SK-N-SH (cell line): ENCODE measurements around the gene NDUFAF5. TPM values are rescaled to one million over a fixed set of nuclear protein-coding genes. Genes with fewer than 3 reads are reported as not detected.
"Not testable (repeated sequence)": the region's sequence is repeated elsewhere in the genome, so short reads cannot be mapped to it uniquely, and the experiment has no call there.

Source experiments
- CTCF ChIA-PET: fragments of 300-600, 350-600 bp; formaldehyde crosslinking; extraction: SDS; loops from one replicate; lab custom pipeline; 2021; lab: Yijun Ruan, JAX
- POLR2A ChIA-PET: fragments of 350-600 bp; sonication (Branson Sonifier 250); formaldehyde crosslinking; extraction: SDS; loops from one replicate; lab custom pipeline; 2020; ENCODE audit warnings: antibody characterized with exemption, inconsistent platforms; lab: Yijun Ruan, JAX
- DNase-seq: peaks from one replicate; pipeline ENCODE4 v3.0.0; 2012
- H2AFZ ChIP-seq: fragments of 200-600 bp; sonication (generic); 2 replicates; pipeline ENCODE4 v1.8.1; 2016; ENCODE audit warnings: antibody characterized with exemption, mild to moderate bottlenecking, low read depth
- H3F3A ChIP-seq: fragments of 200-600 bp; sonication (generic); replicated peaks from 2 replicates; pipeline ENCODE3; 2016; ENCODE audit warnings: antibody characterized with exemption, mild to moderate bottlenecking; ENCODE audit not compliant: insufficient read depth
- H3K27ac ChIP-seq, 2 experiments: fragments of 200-500 bp in 1 of 2; fragments of 200-600 bp in 1 of 2; sonication (Bioruptor generic) in 1 of 2; sonication (generic), shearing (Covaris generic) in 1 of 2; 2 replicates each; pipeline versions ENCODE4 v1.5.1 to v1.6.1; 2014 to 2016; ENCODE audit warnings: low read depth in 2 of 2, inconsistent platforms in 1 of 2, low read length in 1 of 2, mild to moderate bottlenecking in 1 of 2, mixed read lengths in 1 of 2
- H3K27me3 ChIP-seq: fragments of 200-600 bp; sonication (generic), shearing (Covaris generic); 2 replicates; pipeline ENCODE4 v1.6.1; 2016; ENCODE audit warnings: mixed run types; ENCODE audit not compliant: insufficient read depth
- H3K36me3 ChIP-seq, 2 experiments: fragments of 200-500 bp in 1 of 2; fragments of 200-600 bp in 1 of 2; sonication (Bioruptor generic) in 1 of 2; sonication (generic) in 1 of 2; replicated peaks in 1 of 2; 2 replicates each; pipeline versions ENCODE3 to v1.5.1; 2014 to 2016; ENCODE audit warnings: low read length in 1 of 2, mild to moderate bottlenecking in 1 of 2; ENCODE audit not compliant: insufficient read depth in 2 of 2, control insufficient read depth in 1 of 2
- H3K4me1 ChIP-seq, 2 experiments: fragments of 200-500 bp in 1 of 2; fragments of 200-600 bp in 1 of 2; sonication (Bioruptor generic) in 1 of 2; sonication (generic), shearing (Covaris generic) in 1 of 2; 2 replicates each; pipeline versions ENCODE4 v1.5.1 to v1.6.1; 2014 to 2016; ENCODE audit warnings: low read depth in 1 of 2, low read length in 1 of 2, mixed run types in 1 of 2; ENCODE audit not compliant: insufficient read depth in 2 of 2, control insufficient read depth in 1 of 2
- H3K4me2 ChIP-seq: fragments of 200-600 bp; sonication (generic), shearing (Covaris generic); 2 replicates; pipeline ENCODE4 v1.6.1; 2017; ENCODE audit warnings: mixed run types
- H3K4me3 ChIP-seq, 2 experiments: fragments of 200-500 bp in 1 of 2; fragments of 200-600 bp in 1 of 2; sonication (Bioruptor generic) in 1 of 2; sonication (generic), shearing (Covaris generic) in 1 of 2; 2 replicates each; pipeline versions ENCODE4 v1.5.1 to v1.8.1; 2014 to 2016; ENCODE audit warnings: low read depth in 2 of 2, inconsistent platforms in 1 of 2, low read length in 1 of 2, mild to moderate bottlenecking in 1 of 2, mixed read lengths in 1 of 2, moderate library complexity in 1 of 2
- H3K79me2 ChIP-seq: fragments of 200-600 bp; sonication (generic); 2 replicates; pipeline ENCODE4 v1.8.1; 2017; ENCODE audit warnings: mild to moderate bottlenecking; ENCODE audit not compliant: insufficient read depth
- H3K9ac ChIP-seq: fragments of 200-600 bp; sonication (generic); 2 replicates; pipeline ENCODE4 v1.6.1; 2017; ENCODE audit warnings: mixed run types
- H3K9me2 ChIP-seq: fragments of 200-600 bp; sonication (generic); 2 replicates; pipeline ENCODE4 v1.6.1; 2017; ENCODE audit warnings: mixed run types
- H3K9me3 ChIP-seq: fragments of 200-600 bp; sonication (generic); 2 replicates; pipeline ENCODE4 v1.6.1; 2017; ENCODE audit warnings: mixed run types, mild to moderate bottlenecking, moderate library complexity
- H4K20me1 ChIP-seq: fragments of 200-600 bp; sonication (generic); 2 replicates; pipeline ENCODE4 v1.6.1; 2017; ENCODE audit warnings: mild to moderate bottlenecking, mixed run types; ENCODE audit not compliant: insufficient read depth
- CHD2 ChIP-seq: fragments of 150-350 bp; IDR thresholded peaks from 2 replicates; pipeline ENCODE4 v1.6.1; 2018; ENCODE audit warnings: low read length; ENCODE audit not compliant: partially characterized antibody
- EP300 ChIP-seq, 2 experiments: IDR thresholded peaks; 2 replicates each; pipeline versions ENCODE4 v1.4.0 to v1.6.1; 2012; ENCODE audit warnings: borderline replicate concordance in 1 of 2, low read depth in 1 of 2, low read length in 1 of 2
- EZH2phosphoT487 ChIP-seq: fragments of 200-600 bp; sonication (generic); IDR thresholded peaks from 2 replicates; pipeline ENCODE4 v1.6.1; 2017; ENCODE audit warnings: low read depth, mixed run types, mild to moderate bottlenecking, antibody characterized with exemption, moderate library complexity, borderline replicate concordance
- FOXJ3 ChIP-seq: sonication (generic); formaldehyde crosslinking; IDR thresholded peaks from 2 replicates; pipeline ENCODE4 v1.5.1; 2020; ENCODE audit warnings: mild to moderate bottlenecking, missing genetic modification reagents
- FOXM1 ChIP-seq: IDR thresholded peaks from 2 replicates; pipeline ENCODE4 v1.4.0; 2012; ENCODE audit warnings: low read depth, mild to moderate bottlenecking
- GABPA ChIP-seq: IDR thresholded peaks from 2 replicates; pipeline ENCODE4 v1.4.0; 2012; ENCODE audit warnings: low read depth, mild to moderate bottlenecking
- MXI1 ChIP-seq: IDR thresholded peaks from 2 replicates; pipeline ENCODE4 v1.6.1; 2012; ENCODE audit warnings: mild to moderate bottlenecking, low read depth, low read length, improper control_type of control experiment
- NFIC ChIP-seq: IDR thresholded peaks from 2 replicates; pipeline ENCODE4 v1.4.0; 2012; ENCODE audit warnings: borderline replicate concordance
- NRF1 ChIP-seq: IDR thresholded peaks from 2 replicates; pipeline ENCODE4 v1.6.1; 2012; ENCODE audit warnings: low read depth, mild to moderate bottlenecking, low read length
- POLR2AphosphoS5 ChIP-seq: IDR thresholded peaks from 2 replicates; pipeline ENCODE4 v1.6.1; 2012; ENCODE audit warnings: low read depth, low read length
- RAD21 ChIP-seq: IDR thresholded peaks from 2 replicates; pipeline ENCODE4 v1.6.1; 2012; ENCODE audit warnings: mild to moderate bottlenecking, low read length
- RCOR1 ChIP-seq: fragments of 150-350 bp; IDR thresholded peaks from 2 replicates; pipeline ENCODE4 v1.6.1; 2017; ENCODE audit warnings: antibody characterized with exemption, low read length
- RXRA ChIP-seq: IDR thresholded peaks from 2 replicates; pipeline ENCODE4 v1.4.0; 2012; ENCODE audit warnings: low read depth, mild to moderate bottlenecking, borderline replicate concordance
- SIN3A ChIP-seq: IDR thresholded peaks from 2 replicates; pipeline ENCODE4 v1.6.1; 2012; ENCODE audit warnings: low read depth, mild to moderate bottlenecking, low read length, moderate library complexity, borderline replicate concordance
- SMC3 ChIP-seq: IDR thresholded peaks from 2 replicates; pipeline ENCODE4 v1.6.1; 2012; ENCODE audit warnings: low read depth, low read length, improper control_type of control experiment
- YY1 ChIP-seq: IDR thresholded peaks from 2 replicates; pipeline ENCODE4 v1.4.0; 2012; ENCODE audit warnings: low read depth, mild to moderate bottlenecking
- WGBS: methylation state at CpG from one replicate; pipeline ENCODE4 v1.1.6; 2017; ENCODE audit warnings: low lambda C conversion rate; 5-methylcytosine and 5-hydroxymethylcytosine counted together
- polyA plus RNA-seq, 3 experiments: library from polyadenylated mRNA; depleted of rRNA; stranded (reverse); fragments of >200 nt; gene quantifications; 2 replicates each; pipeline ENCODE4 v1.2.3, GENCODE V29; 2012
- TF ChIP-seq, protein P1 (sequence below): fragments of 150-350 bp; IDR thresholded peaks from 2 replicates; pipeline ENCODE4 v1.6.1; 2016; ENCODE audit warnings: mild to moderate bottlenecking, low read depth, low read length
- TF ChIP-seq, protein P2 (sequence below): fragments of 200-600 bp; sonication (generic); IDR thresholded peaks from 2 replicates; pipeline ENCODE4 v1.6.1; 2017; ENCODE audit warnings: antibody characterized with exemption, mild to moderate bottlenecking, moderate library complexity
- TF ChIP-seq, protein P3 (sequence below): fragments of 150-350 bp; IDR thresholded peaks from 2 replicates; pipeline ENCODE4 v1.6.1; 2017; ENCODE audit warnings: antibody characterized with exemption, low read length, low read depth, borderline replicate concordance
- TF ChIP-seq, protein P4 (sequence below): IDR thresholded peaks from 2 replicates; pipeline ENCODE4 v1.6.1; 2012; ENCODE audit warnings: mild to moderate bottlenecking, low read depth, low read length, moderate library complexity

NDUFAF5 gene
- polyA plus RNA-seq, 1 of the 3 experiments (the other 2 are of a cell fraction), result 8.0 TPM

DNA sequence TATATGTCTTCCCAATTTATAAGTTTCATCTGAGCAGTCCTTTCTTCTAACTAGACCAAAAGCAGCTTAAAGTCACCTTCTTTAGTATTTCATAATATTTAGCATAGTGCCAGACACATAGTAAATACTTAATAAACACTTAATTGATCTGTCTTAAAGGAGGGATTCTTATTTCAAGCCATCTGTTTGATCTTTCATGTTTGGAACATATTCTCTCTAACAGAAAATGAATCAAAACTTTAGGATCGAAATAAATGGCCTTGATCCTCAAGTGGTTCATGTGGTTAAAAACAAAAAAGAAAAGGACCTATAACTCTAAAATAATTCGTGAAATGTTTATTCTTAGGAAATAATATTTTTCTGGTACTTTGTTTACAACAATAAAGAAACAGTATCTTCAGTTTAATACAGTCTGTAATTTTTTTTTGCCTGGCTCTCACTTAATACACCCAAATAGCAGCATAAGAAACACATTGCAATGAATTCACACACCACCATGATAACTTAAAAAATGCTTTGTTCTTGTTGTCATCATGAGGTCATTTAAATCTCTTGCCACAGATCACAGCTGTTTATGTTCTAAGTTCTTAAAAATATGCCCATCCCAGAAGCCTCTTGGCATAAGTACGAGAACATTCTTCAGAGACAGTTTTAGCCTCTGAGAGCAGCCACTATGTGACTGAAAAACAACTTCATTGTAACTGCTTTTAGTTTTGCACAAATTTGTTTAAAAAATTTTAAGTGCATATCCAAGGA is 48.2 kb upstream of the NDUFAF5 start:
- Histone ChIP-seq H2AFZ (no peak overlapping the region), H3K9me3 (no peaks in the 10 kb centered on the region), H3K9me2 (no peaks in the 10 kb centered on the region), H3K4me3 (no peak overlapping the region), H4K20me1 (no peaks in the 10 kb centered on the region), H3K36me3 (peaks cover 41 to 46% of the 10 kb centered on the region in 2 experiments), H3K4me1 (no peaks in the 10 kb centered on the region), H3K4me2 (no peak overlapping the region), H3K27ac (no peak overlapping the region), H3K79me2 (no peaks in the 10 kb centered on the region), H3F3A (peaks cover 3% of the 10 kb centered on the region), H3K9ac (no peak overlapping the region), H3K27me3 (no peaks in the 10 kb centered on the region)
- no peak for DNase-seq
- WGBS, result 96% methylated on average over 3 of the region's 3 CpGs
- POLR2A ChIA-PET, result no interaction called here
- CTCF ChIA-PET, result interaction anchor here (0.6 kb wide), 1 partner anchor 1826 kb away, joined by 3 read pairs; no protein-coding TSS in a partner anchor
- TF ChIP-seq, protein P1, sequence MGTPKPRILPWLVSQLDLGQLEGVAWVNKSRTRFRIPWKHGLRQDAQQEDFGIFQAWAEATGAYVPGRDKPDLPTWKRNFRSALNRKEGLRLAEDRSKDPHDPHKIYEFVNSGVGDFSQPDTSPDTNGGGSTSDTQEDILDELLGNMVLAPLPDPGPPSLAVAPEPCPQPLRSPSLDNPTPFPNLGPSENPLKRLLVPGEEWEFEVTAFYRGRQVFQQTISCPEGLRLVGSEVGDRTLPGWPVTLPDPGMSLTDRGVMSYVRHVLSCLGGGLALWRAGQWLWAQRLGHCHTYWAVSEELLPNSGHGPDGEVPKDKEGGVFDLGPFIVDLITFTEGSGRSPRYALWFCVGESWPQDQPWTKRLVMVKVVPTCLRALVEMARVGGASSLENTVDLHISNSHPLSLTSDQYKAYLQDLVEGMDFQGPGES, result no peak
- TF ChIP-seq CHD2 (no peak), NRF1 (no peak), FOXM1 (no peak), FOXJ3 (CRISPR knock-in tag) (no peak), GABPA (no peak), EP300 (IDR thresholded peaks at IDR 0.05; ENCODE audit: borderline replicate concordance in 1 of 2, low read depth in 1 of 2, low read length in 1 of 2) (no peak), YY1 (no peak), SIN3A (no peak), EZH2phosphoT487 (no peak), RAD21 (no peak), RXRA (no peak), POLR2AphosphoS5 (no peak), MXI1 (no peak), RCOR1 (no peak), NFIC (no peak), SMC3 (no peak)
- TF ChIP-seq, protein P2, sequence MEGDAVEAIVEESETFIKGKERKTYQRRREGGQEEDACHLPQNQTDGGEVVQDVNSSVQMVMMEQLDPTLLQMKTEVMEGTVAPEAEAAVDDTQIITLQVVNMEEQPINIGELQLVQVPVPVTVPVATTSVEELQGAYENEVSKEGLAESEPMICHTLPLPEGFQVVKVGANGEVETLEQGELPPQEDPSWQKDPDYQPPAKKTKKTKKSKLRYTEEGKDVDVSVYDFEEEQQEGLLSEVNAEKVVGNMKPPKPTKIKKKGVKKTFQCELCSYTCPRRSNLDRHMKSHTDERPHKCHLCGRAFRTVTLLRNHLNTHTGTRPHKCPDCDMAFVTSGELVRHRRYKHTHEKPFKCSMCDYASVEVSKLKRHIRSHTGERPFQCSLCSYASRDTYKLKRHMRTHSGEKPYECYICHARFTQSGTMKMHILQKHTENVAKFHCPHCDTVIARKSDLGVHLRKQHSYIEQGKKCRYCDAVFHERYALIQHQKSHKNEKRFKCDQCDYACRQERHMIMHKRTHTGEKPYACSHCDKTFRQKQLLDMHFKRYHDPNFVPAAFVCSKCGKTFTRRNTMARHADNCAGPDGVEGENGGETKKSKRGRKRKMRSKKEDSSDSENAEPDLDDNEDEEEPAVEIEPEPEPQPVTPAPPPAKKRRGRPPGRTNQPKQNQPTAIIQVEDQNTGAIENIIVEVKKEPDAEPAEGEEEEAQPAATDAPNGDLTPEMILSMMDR, result no peak
- TF ChIP-seq, protein P3, sequence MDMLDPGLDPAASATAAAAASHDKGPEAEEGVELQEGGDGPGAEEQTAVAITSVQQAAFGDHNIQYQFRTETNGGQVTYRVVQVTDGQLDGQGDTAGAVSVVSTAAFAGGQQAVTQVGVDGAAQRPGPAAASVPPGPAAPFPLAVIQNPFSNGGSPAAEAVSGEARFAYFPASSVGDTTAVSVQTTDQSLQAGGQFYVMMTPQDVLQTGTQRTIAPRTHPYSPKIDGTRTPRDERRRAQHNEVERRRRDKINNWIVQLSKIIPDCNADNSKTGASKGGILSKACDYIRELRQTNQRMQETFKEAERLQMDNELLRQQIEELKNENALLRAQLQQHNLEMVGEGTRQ, result no peak
- TF ChIP-seq, protein P4, sequence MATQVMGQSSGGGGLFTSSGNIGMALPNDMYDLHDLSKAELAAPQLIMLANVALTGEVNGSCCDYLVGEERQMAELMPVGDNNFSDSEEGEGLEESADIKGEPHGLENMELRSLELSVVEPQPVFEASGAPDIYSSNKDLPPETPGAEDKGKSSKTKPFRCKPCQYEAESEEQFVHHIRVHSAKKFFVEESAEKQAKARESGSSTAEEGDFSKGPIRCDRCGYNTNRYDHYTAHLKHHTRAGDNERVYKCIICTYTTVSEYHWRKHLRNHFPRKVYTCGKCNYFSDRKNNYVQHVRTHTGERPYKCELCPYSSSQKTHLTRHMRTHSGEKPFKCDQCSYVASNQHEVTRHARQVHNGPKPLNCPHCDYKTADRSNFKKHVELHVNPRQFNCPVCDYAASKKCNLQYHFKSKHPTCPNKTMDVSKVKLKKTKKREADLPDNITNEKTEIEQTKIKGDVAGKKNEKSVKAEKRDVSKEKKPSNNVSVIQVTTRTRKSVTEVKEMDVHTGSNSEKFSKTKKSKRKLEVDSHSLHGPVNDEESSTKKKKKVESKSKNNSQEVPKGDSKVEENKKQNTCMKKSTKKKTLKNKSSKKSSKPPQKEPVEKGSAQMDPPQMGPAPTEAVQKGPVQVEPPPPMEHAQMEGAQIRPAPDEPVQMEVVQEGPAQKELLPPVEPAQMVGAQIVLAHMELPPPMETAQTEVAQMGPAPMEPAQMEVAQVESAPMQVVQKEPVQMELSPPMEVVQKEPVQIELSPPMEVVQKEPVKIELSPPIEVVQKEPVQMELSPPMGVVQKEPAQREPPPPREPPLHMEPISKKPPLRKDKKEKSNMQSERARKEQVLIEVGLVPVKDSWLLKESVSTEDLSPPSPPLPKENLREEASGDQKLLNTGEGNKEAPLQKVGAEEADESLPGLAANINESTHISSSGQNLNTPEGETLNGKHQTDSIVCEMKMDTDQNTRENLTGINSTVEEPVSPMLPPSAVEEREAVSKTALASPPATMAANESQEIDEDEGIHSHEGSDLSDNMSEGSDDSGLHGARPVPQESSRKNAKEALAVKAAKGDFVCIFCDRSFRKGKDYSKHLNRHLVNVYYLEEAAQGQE, result no peak

DNA sequence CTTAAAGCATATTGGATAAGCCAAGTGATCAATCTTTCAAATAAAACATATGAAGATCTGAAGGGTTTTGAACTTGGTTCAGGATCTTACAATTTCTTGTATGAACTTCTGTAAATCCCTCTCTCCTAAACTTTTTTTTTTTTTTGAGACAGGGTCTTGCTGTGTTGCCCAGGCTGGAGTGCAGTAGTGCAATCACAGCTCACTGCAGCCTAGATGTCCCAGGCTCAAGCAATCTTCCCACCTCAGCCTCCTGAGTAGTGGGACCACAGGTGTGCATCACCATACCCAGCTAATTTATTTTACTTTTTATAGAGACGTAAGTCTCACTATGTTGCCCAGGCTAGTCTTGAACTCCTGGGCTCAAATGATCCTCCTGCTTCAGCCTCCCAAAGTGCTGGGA is 46.6 kb upstream of the NDUFAF5 start:
- H3K4me3 ChIP-seq, H3K27ac ChIP-seq, H3K4me2 ChIP-seq, CTCF ChIA-PET, H3K9me3 ChIP-seq, H3K9ac ChIP-seq, H2AFZ ChIP-seq, H3K27me3 ChIP-seq, H3K4me1 ChIP-seq, H3F3A ChIP-seq, POLR2A ChIA-PET, H3K79me2 ChIP-seq, H4K20me1 ChIP-seq, DNase-seq, H3K9me2 ChIP-seq: not testable (repeated sequence)
- peaks cover 38 to 46% of the 10 kb centered on the region in 2 experiments for H3K36me3 ChIP-seq
- WGBS, result 100% methylated on average over 1 of the region's 1 CpG
